GM20431 (cell line): ENCODE measurements around the gene LBP.
"Not testable (repeated sequence)": the region's sequence is repeated elsewhere in the genome, so short reads cannot be mapped to it uniquely, and the experiment has no call there.

Source experiments
- in situ Hi-C: fragments of 300-500 bp; cut with MseI, MboI; formaldehyde crosslinking; loops from one replicate; pipeline ENCODE4 v1.15.0; 2020; ENCODE audit warnings: low sequenced_read_pairs; ENCODE audit not compliant: unreplicated experiment

The LBP gene

GRCh38 chr20:38346247-38346651 is at the start of gene LBP:
Gene LBP, plus strand, starts transcription at chr20:38346482. Its CDS starts 35 bp downstream, at chr20:38346517.
- in situ Hi-C loops, result no loop called here

- in situ Hi-C loops, result no loop called here
These were observed 48.2 kb upstream of the LBP start for GRCh38 chr20:38297916-38298674.

GRCh38 chr20:38298768-38299288 is 47.5 kb upstream of the LBP start:
- in situ Hi-C loops, result no loop called here

GRCh38 chr20:38299963-38300362 is 46.3 kb upstream of the LBP start:
- in situ Hi-C loops, result no loop called here

- in situ Hi-C loops, result no loop called here
These were observed 45.8 kb upstream of the LBP start for GRCh38 chr20:38300438-38300837.

GRCh38 chr20:38301309-38301708 is 45.0 kb upstream of the LBP start:
- in situ Hi-C loops, result no loop called here

- in situ Hi-C loops, result no loop called here
These were observed 43.5 kb upstream of the LBP start for GRCh38 chr20:38302786-38303185.

- in situ Hi-C loops, result no loop called here
These were observed 42.3 kb upstream of the LBP start, which contains the start of gene BPI for GRCh38 chr20:38303908-38304379. Gene BPI, plus strand, starts transcription at chr20:38304156. Its CDS starts 68 bp downstream, at chr20:38304224.

- in situ Hi-C loops, result no loop called here
These were observed 41.3 kb upstream of the LBP start for GRCh38 chr20:38304845-38305447.

- in situ Hi-C loops, result no loop called here
These were observed 40.7 kb upstream of the LBP start for GRCh38 chr20:38305541-38305940.

GRCh38 chr20:38306379-38306778 is 39.9 kb upstream of the LBP start:
- in situ Hi-C loops, result no loop called here

GRCh38 chr20:38307371-38308046 is 38.8 kb upstream of the LBP start:
- in situ Hi-C loops, result no loop called here

GRCh38 chr20:38308047-38308438 is 38.2 kb upstream of the LBP start:
- in situ Hi-C loops, result no loop called here

GRCh38 chr20:38308447-38308846 is 37.8 kb upstream of the LBP start:
- in situ Hi-C loops, result no loop called here

GRCh38 chr20:38311091-38311490 is 35.2 kb upstream of the LBP start:
- in situ Hi-C loops, result no loop called here

- in situ Hi-C loops, result no loop called here
These were observed 34.8 kb upstream of the LBP start for GRCh38 chr20:38311491-38311890.

- in situ Hi-C loops, result no loop called here
These were observed 32.6 kb upstream of the LBP start for GRCh38 chr20:38313676-38314075.

- in situ Hi-C loops, result not testable (repeated sequence)
These were observed 31.9 kb upstream of the LBP start for GRCh38 chr20:38314350-38314749.

- in situ Hi-C loops, result no loop called here
These were observed 30.9 kb upstream of the LBP start for GRCh38 chr20:38315290-38315966.

- in situ Hi-C loops, result no loop called here
These were observed 29.9 kb upstream of the LBP start for GRCh38 chr20:38316341-38316740.
